Gastrocnemius medialis (tissue), 4 donors: ENCODE measurements around the gene BRF1.

Source experiments
- CTCF ChIP-seq, 5 experiments: fragments of 450-650 bp in 3 of 5; fragments of 200-600 bp in 2 of 5; sonication (generic) in 2 of 5; IDR thresholded peaks in 4 of 5; conservative IDR thresholded peaks in 1 of 5; 1 replicate in 4 of 5; 2 replicates in 1 of 5; pipeline ENCODE4 v1.5.1; 2016 to 2019; ENCODE audit warnings: antibody characterized with exemption in 5 of 5, mild to moderate bottlenecking in 3 of 5, moderate library complexity in 3 of 5
- POLR2A ChIP-seq, 2 donors: fragments of 450-650 bp; IDR thresholded peaks; one replicate each; pipeline ENCODE4 v1.6.1; 2017; ENCODE audit warnings: antibody characterized with exemption in 2 of 2, mild to moderate bottlenecking in 2 of 2, moderate library complexity in 2 of 2

- TF ChIP-seq CTCF (IDR thresholded peaks at IDR 0.05 in 4 of 5, conservative IDR thresholded peaks at IDR 0.05 in 1 of 5) (no peak), POLR2A (IDR thresholded peaks at IDR 0.05) (no peak)
These were observed 113.7 kb downstream of the BRF1 start for GRCh38 chr14:105187116-105187515.
